HS-27A (cell line): ENCODE results near the gene CSH1.
"Not testable (repeated sequence)": the region's sequence is repeated elsewhere in the genome, so short reads cannot be mapped to it uniquely, and the experiment has no call there.

Experiments used
- DNase-seq: peaks from one replicate; pipeline ENCODE4 v3.0.0-alpha.2; 2012; ENCODE audit warnings: low read depth, missing footprints

Gene CSH1

DNA sequence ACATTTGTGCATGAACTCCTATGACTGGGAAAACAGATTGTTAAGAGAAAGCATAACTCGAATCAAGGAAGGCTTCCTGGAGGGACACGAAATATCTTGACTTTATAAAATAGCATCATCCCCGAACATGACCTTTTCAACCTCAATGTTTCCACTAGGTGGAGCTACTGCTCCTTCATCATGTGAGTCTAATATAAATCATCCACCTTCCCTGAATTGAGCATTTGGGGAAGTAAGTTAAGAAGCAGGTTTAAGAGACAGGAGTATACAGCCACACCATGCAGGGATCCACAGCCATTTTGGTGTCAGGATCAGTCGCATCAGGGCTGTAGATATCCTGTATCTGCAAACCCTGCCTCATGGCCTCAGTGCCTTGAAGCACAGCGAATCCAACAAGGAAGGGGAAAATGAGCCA lies 7.4 kb upstream of the CSH1 start:
- not testable (repeated sequence) for DNase-seq

DNA sequence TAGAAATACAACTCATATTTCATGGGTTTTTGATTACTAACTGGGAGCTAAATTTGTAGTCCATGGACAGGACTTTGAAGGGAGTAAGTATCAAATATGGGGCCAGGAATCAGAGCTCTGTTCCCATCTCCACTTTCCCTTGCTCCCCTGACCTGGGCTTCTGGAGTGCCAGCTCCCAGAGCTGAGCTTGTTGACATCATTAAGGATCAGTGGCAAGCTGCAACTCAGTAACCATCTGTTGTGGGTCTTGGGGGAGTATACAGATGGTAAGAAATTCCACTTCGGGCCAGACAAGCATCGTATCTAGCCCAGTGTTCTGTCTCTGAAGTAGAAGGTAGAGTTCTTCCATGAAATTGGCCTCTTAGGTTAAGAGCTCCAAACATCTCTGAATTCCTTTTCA lies 5.6 kb upstream of the CSH1 start:
- DNase-seq, result not testable (repeated sequence)

DNA sequence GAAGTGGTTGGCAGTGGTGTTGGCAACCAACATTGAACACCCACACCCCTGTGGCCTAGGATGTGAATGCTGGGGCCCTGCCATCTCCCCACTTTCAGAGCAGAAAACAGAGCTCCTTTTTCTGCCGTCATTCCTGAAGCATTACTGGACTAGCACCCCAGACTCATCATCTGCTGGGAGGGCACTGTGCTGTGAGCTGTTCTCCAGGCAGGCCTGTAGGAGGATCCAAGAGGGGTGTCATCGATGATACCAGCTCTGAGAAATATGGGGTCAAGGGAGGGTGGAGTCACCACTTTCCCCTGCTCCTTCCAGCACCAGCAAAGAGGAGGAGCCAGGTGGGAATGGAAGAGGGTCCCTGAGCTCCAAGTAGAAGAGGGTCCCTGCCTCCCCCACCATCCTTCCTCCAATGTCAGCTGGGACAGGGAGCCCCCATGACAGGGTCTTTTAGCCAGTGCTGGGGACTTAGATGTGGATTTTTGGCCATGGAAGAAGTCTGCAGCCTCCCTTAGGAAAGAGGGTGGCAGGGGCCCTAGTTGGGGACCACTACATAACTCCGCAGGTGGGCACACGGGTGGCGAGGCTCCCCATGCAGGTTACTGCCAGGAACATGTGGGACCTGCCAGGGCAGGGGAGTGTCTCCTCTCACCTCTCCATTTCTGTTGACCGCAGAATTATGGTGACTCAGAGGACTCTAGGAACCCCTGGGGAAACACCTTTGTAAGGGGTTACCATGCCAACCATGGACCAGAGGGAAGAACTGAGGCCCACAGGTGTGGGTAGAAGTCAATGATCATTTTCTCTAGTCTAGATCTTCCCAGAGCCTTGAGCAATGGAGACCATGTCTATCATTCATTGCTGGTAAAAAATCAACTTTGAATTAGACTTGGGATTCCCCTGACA lies 2.8 kb upstream of the CSH1 start:
- not testable (repeated sequence) for DNase-seq

DNA sequence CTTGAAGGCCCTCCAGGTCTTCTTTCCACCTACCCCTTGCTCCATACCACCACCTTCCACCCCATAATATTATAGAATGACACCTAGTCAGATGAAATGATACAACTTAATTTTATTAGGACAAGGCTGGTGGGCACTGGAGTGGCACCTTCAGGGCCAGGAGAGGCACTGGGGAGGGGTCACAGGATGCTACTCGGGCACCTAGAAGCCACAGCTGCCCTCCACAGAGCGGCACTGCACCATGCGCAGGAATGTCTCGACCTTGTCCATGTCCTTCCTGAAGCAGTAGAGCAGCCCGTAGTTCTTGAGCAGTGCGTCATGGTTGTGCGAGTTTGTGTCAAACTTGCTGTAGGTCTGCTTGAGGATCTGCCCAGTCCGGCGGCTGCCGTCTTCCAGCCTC lies 1.6 kb downstream of the CSH1 start:
- DNase-seq, result not testable (repeated sequence)

DNA sequence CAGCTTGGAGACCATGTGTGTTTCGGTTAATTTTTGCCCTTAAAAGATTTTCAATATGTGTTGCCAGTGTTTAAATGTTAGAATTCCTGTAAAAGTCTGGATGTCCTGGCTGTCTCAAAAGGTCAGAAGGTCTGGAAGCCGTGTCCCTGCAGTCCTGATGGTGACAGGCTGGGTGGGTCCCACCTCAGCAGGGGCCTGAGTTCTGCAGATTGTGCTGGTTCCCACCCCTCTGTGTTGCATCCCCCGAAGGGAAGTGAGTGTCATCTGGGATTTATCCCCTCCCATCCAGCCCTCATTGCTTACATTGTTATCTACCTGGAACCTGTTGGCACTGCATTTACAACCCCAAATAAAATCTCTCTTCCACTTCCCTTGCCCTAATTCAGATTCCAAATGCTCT lies 2.4 kb downstream of the CSH1 start:
- DNase-seq, result not testable (repeated sequence)

DNA sequence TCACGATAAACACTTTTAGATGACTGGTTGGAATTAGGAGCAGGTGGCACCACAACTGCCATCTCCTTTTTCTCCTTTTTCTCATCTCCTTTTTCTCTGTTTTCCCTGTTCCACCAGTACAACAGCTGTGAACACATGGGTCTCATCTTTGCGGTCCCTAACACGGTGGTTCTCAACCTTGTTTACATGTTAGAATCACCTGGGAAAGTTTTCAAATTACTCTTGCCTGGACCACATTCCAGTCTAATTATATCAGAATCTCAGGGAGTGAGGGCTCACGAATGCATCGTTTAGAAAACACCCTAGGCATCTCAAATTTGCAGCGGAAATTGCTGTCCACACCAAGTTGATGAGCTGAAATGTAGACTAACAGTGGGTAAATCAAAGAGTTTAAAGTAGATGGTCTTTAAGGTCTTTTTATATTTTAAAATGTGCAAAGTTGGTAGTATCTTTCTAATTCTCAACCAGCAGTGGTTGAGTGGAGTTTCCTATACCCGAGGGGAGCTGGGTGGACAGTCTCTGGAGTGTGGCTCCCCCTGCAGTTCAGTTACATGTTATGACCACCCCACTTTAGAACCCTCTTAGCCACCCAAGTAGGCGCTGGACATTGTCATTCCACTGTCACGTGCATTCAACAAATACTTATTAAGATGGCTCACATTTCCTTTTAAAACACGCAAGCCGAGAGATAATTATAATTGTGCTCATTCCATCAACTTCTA lies 3.9 kb downstream of the CSH1 start:
- DNase-seq, result not testable (repeated sequence)

DNA sequence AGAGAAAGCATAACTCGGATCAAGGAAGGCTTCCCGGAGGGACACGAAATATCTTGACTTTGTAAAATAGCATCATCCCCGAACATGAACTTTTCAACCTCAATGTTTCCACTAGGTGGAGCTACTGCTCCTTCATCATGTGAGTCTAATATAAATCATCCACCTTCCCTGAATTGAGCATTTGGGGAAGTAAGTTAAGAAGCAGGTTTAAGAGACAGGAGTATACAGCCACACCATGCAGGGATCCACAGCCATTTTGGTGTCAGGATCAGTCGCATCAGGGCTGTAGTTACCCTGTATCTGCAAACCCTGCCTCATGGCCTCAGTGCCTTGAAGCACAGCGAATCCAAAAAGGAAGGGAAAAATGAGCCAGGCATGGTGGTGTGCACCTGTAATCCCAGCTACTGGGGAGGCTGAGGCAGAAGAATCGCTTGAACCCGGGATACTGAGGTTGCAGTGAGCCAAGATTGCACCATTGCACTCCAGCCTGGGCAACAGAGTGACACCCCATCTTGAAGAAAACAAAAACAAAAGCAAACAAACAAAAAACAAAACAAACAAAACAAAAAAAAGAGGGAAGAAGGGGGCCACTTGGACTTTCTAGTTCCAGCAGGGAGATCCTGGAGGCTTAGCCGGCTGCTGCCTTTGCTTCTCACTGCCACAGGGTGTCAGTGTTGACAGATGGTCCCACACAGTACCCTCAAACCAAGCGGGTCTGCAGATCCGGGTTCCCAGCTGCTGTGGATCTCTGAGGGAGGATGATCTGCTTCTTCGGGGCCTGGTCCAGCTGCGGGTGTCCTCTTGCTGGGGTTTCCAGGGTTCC lies 7.1 kb downstream of the CSH1 start:
- not testable (repeated sequence) for DNase-seq

DNA sequence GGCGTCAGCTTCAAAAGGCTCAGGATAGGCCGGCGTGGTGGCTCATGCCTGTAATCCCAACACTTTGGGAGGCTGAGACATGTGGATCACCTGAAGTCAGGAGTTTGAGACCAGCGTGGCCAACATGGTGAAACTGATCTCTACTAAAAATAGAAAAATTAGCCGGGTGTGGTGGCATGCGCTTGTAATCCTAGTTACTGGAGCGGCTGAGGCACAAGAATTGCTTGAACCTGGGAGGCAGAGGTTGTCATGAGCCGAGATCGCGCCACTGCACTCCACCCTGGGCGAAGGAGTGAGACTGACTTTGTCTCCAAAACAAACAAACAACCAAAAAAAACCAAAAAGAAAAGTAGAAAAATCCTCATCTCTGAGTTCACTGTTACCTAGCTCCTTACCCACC lies 11.3 kb downstream of the CSH1 start:
- not testable (repeated sequence) for DNase-seq

DNA sequence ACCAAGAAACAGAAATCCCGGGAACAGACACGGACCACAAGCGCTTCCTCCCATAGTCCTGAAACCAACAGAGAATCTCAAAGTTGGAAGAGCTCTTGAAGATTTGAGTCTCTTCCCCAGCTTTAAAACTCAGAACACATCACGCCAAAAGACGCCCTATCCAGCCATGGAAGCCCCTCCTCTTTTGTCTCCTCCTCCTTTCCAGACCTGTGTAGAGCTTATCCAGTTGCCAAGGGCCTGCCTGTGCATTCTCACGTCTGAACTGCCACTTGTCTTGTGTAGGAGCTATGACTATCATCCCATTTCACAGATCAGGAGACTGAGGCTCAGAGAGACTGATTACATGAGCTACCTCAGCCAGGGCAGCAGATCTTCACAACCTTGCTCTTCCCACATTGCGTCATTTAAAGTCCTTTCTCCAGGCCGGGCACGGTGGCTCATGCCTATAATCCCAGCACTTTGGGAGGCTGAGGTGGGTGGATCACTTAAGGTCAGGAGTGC lies 13.7 kb downstream of the CSH1 start:
- DNase-seq, result not testable (repeated sequence)

GRCh38 chr17:63881935-63882601 lies 14.3 kb downstream of the CSH1 start, which contains the start of gene GH2:
Gene GH2, minus strand, starts transcription at chr17:63881944. Its CDS starts 143 bp downstream, at chr17:63881801.
- DNase-seq, result no peak

DNA sequence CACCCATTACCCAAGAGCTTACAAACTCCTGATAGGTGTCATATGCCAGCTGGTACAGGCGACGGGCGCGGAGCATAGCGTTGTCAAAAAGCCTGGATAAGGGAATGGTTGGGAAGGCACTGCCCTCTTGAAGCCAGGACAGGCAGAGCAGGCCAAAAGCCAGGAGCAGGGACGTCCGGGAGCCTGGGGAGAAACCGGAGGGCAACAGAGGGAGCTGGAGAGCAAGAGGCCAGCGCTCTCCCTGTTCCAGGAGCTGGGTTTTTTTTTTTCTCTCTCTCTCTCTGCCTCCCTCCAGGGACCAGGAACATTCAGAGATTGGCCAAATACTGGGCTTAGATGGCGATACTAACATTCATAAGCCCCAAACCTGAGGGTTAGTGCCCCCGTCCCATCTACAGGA lies 15.0 kb downstream of the CSH1 start:
- DNase-seq, result not testable (repeated sequence)

DNA sequence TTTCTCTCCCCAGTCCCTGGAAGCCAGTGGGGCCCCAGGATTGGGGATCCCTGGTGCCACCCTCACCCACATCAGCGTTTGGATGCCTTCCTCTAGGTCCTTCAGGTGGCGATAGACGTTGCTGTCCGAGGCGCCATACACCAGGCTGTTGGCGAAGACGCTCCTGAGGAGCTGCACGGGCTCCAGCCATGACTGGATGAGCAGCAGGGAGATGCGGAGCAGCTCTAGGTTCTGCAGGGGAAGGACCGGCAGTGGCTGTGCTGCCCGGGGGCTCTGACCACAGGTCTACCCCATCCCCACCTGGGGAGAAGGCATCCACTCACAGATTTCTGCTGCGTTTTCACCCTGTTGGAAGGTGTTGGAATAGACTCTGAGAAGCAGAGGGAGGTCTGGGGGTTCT lies 15.7 kb downstream of the CSH1 start:
- no peak for DNase-seq

DNA sequence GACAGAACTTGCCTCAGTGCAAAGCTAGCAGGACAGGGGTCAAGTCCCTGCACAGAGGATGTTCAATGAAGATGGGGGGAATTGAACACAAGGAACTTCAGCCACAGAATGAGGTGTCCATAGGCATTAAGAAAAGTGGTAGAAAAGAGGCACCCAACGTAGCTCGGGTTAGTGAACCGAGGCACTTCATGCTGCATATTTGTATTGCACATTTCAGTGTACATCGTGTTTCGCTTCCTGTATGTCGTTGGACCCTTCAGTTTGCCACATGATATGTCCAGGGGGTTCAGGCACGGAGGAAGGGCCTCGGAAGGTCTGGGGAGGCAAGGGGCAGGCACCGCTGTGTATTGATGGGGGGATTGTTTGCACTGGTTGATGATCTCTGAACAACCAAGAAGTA lies 18.0 kb downstream of the CSH1 start:
- DNase-seq, result not testable (repeated sequence)

DNA sequence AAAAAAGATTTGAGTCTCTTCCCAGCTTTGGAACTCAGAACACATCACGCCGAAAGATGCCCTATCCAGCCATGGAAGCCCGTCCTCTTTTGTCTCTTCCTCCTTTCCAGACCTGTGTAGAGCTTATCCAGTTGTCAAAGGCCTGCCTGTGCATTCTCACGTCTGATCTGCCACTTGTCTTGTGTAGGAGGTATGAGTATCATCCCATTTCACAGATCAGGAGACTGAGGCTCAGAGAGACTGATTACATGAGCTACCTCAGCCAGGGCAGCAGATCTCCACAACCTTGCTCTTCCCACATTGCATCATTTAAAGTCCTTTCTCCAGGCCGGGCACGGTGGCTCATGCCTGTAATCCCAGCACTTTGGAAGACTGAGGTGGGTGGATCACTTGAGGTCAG lies 21.7 kb downstream of the CSH1 start:
- not testable (repeated sequence) for DNase-seq

DNA sequence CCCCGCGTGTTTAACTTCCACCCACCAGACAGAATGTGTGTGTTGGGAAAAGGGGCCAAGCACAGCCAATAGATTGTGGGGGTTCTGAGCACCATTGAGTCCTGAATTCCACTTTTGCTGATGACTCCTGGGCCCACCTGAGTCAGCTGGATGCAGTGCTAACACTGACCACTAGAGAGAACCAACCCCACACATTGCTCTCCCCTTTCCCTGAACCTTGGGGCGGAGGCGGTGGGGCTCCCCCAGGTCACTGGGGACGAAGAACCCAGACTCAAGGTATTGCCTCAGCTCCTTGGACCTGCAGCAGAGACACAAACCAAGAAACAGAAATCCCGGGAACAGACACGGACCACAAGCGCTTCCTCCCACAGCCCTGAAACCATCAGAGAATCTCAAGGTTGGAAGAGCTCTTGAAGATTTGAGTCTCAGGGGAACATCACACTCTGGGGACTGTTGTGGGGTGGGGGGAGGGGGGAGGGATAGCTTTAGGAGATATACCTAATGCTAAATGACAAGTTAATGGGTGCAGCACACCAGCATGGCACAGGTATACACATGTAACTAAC lies 22.2 kb downstream of the CSH1 start:
- not testable (repeated sequence) for DNase-seq

DNA sequence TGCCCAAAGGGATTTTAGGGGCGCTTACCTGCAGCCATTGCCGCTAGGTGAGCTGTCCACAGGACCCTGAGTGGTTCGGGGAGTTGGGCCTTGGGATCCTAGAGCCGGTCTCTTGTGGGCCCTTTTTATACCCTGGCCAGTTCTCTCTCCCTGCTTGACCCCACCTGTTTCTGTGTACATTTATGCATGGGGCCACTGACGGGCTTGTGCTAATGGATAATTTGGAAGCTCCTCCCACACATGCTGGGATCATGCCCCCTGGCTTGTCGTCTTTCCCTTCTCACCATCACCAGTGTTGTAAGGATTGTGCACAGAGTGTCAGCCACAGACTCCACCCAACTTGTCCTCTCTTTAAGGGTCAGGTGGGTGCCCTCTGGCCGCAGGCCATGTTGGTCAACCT lies 22.8 kb downstream of the CSH1 start, which contains the start of gene CSH2:
CSH2 (minus strand) TSS at position 101 of the 400 bp plus-strand sequence; CDS start at position 38, 63 bp downstream.
- not testable (repeated sequence) for DNase-seq

GRCh38 chr17:63871646-63872365 lies 24.6 kb downstream of the CSH1 start:
- not testable (repeated sequence) for DNase-seq

DNA sequence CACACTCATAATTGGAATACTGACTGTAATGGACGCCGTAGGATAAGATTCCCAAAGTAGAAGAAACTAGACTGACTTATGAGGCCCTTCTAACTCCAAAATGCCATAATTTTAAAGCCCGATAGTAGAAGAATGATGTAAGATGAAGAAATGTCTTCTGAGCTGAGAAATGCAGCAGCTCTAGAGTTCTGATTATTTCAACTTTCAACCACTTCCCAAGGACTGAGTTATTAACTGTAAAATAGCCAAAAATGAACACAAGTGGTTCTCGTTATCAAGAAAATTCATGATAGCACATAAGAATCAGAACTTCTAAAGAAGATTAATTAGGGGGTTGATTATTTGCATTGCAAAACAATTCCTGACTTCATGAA lies 26.1 kb downstream of the CSH1 start:
- DNase-seq, result not testable (repeated sequence)

DNA sequence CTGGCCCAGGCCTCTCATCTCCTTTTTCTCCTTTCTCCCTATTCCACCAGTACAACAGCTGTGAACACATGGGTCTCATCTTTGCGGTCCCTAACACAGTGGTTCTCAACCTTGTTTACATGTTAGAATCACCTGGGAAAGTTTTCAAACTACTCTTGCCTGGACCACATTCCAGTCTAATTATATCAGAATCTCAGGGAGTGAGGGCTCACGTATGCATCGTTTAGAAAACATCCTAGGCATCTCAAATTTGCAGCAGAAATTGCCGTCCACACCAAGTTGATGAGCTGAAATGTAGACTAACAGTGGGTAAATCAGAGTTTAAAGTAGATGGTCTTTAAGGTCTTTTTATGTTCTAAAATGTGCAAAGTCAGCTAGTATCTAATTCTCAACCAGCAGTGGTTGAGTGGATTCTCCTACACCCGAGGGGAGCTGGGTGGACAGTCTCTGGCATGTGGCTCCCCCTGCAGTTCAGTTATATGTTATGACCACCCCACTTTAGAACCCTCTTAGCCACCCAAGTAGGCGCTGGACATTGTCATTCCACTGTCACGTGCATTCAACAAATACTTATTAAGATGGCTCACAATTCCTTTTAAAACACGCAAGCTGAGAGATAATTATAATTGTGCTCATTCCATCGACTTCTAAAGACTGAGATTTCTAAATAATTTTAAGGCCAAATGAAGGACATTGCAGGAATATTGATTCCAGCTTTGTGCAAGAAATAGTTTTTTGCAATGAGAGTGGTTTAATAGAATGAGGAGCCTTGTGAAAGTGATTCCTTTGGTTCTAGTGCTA lies 26.7 kb downstream of the CSH1 start:
- not testable (repeated sequence) for DNase-seq
